GF-D8 (cell line): ENCODE data around the gene KLC4.
"Not testable (repeated sequence)": the region's sequence is repeated elsewhere in the genome, so short reads cannot be mapped to it uniquely, and the experiment has no call there.

Experiments used
- DNase-seq: peaks from one replicate; lab custom pipeline; 2025; lab: John Stamatoyannopoulos, UW

KLC4 gene

GRCh38 chr6:43093436-43094289 lies 34.2 kb downstream of the KLC4 start:
- no peak for DNase-seq

- DNase-seq = no peak
These were observed 36.5 kb downstream of the KLC4 start for GRCh38 chr6:43095939-43096338.

- no peak for DNase-seq
These were observed 37.1 kb downstream of the KLC4 start for GRCh38 chr6:43096451-43097097.

GRCh38 chr6:43097098-43097489 lies 37.7 kb downstream of the KLC4 start:
- no peak for DNase-seq

GRCh38 chr6:43097502-43097901 lies 38.1 kb downstream of the KLC4 start:
- no peak for DNase-seq

- no peak for DNase-seq
These were observed 42.1 kb downstream of the KLC4 start for GRCh38 chr6:43101497-43101896.

GRCh38 chr6:43103253-43103876 lies 43.9 kb downstream of the KLC4 start:
- no peak for DNase-seq

- no peak for DNase-seq
These were observed 46.2 kb downstream of the KLC4 start for GRCh38 chr6:43105538-43106222.

- DNase-seq = no peak
These were observed 48.1 kb downstream of the KLC4 start for GRCh38 chr6:43107344-43108062.

- DNase-seq = no peak
These were observed 54.2 kb downstream of the KLC4 start for GRCh38 chr6:43113431-43114260.

GRCh38 chr6:43115365-43115764 lies 55.9 kb downstream of the KLC4 start:
- no peak for DNase-seq

GRCh38 chr6:43117466-43117865 lies 58.0 kb downstream of the KLC4 start:
- DNase-seq = not testable (repeated sequence)

GRCh38 chr6:43119482-43119881 lies 60.1 kb downstream of the KLC4 start:
- no peak for DNase-seq

- DNase-seq = no peak
These were observed 60.8 kb downstream of the KLC4 start for GRCh38 chr6:43120101-43120763.

- no peak for DNase-seq
These were observed 61.8 kb downstream of the KLC4 start for GRCh38 chr6:43120944-43121913.

- no peak for DNase-seq
These were observed 62.7 kb downstream of the KLC4 start for GRCh38 chr6:43122146-43122545.

- DNase-seq = no peak
These were observed 64.3 kb downstream of the KLC4 start for GRCh38 chr6:43123461-43124314.

GRCh38 chr6:43124481-43124880 lies 65.0 kb downstream of the KLC4 start:
- DNase-seq = no peak
